Neutrophil (primary cell): ENCODE measurements around the gene ENO2.

Source experiments
- H3K27ac ChIP-seq: fragments of 200-600 bp; sonication (generic); 2 replicates; pipeline ENCODE4 v1.5.1; 2016; ENCODE audit warnings: mild to moderate bottlenecking, moderate library complexity
- H3K27me3 ChIP-seq: fragments of 200-600 bp; sonication (generic); 2 replicates; pipeline ENCODE4 v1.6.0; 2016; ENCODE audit warnings: mild to moderate bottlenecking
- H3K36me3 ChIP-seq: fragments of 200-600 bp; sonication (generic); 2 replicates; pipeline ENCODE4 v1.5.1; 2017
- H3K4me1 ChIP-seq, 2 experiments: fragments of 200-600 bp in 1 of 2; sonication (generic) in 1 of 2; 1 replicate in 1 of 2; 2 replicates in 1 of 2; pipeline versions ENCODE4 v1.5.1 to v1.6.1; 2013 to 2016; ENCODE audit warnings: low read depth in 1 of 2, low read length in 1 of 2, mild to moderate bottlenecking in 1 of 2, moderate library complexity in 1 of 2; ENCODE audit not compliant: control insufficient read depth in 1 of 2, insufficient read depth in 1 of 2
- H3K4me3 ChIP-seq, 2 experiments: fragments of 200-600 bp in 1 of 2; sonication (generic) in 1 of 2; 1 replicate in 1 of 2; 2 replicates in 1 of 2; pipeline ENCODE4 v1.5.1; 2013 to 2016; ENCODE audit warnings: low read depth in 1 of 2, low read length in 1 of 2, mild to moderate bottlenecking in 1 of 2, moderate library complexity in 1 of 2
- H3K9me3 ChIP-seq: fragments of 200-600 bp; sonication (generic); 2 replicates; pipeline ENCODE4 v1.5.1; 2016
- CTCF ChIP-seq: fragments of 200-600 bp; sonication (generic); IDR thresholded peaks from 2 replicates; pipeline ENCODE4 v1.5.1; 2016; ENCODE audit warnings: antibody characterized with exemption

The ENO2 gene

DNA sequence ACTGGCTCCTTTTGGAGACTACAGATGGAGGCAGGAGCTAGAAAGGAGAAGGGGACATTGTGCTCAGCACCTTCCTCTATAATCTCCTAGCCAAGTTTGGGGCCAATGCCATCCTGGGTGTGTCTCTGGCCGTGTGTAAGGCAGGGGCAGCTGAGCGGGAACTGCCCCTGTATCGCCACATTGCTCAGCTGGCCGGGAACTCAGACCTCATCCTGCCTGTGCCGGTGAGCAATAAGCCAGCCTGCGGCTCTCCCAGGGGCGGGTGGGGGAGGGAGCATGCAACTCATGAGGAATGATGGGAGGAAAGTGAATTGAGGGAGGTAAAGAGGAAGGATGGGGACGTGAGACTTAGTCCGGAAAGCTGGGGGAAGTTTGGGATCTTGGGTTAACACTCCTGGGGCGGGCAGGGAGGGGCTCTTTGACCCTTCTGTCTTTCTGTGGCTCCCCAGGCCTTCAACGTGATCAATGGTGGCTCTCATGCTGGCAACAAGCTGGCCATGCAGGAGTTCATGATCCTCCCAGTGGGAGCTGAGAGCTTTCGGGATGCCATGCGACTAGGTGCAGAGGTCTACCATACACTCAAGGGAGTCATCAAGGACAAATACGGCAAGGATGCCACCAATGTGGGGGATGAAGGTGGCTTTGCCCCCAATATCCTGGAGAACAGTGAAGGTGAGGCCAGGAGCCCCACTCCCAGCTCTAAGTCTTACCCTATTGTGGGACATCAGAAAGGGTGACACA, 3.3 kb downstream of the ENO2 start:
- H3K36me3 ChIP-seq = no peaks in the 10 kb centered on the region
- H3K4me3 ChIP-seq = no peak overlapping the region
- H3K27me3 ChIP-seq = peaks cover 91% of the 10 kb centered on the region
- no peak overlapping the region for H3K27ac ChIP-seq
- TF ChIP-seq CTCF = no peak
- H3K9me3 ChIP-seq = no peaks in the 10 kb centered on the region
- peaks cover 10 to 19% of the 10 kb centered on the region in 2 experiments for H3K4me1 ChIP-seq

DNA sequence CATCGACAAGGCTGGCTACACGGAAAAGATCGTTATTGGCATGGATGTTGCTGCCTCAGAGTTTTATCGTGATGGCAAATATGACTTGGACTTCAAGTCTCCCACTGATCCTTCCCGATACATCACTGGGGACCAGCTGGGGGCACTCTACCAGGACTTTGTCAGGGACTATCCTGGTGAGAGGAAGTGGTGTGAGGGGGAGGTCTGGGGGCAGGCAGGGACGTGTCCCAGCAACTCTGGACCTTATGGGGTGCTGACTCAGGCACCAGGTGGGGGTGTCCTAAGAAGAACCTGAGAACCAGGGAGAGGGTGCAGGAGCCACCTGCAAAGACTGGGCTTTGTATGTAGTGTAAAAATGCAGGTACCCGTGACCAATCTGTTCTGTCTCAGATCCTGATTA, 5.2 kb downstream of the ENO2 start:
- no peak for TF ChIP-seq CTCF
- no peaks in the 10 kb centered on the region for H3K9me3 ChIP-seq
- H3K27me3 ChIP-seq = peaks cover 84% of the 10 kb centered on the region
- no peak overlapping the region for H3K27ac ChIP-seq
- H3K36me3 ChIP-seq = no peaks in the 10 kb centered on the region
- H3K4me3 ChIP-seq = no peak overlapping the region
- peaks cover 17 to 24% of the 10 kb centered on the region in 2 experiments for H3K4me1 ChIP-seq

- TF ChIP-seq CTCF = no peak
- Histone ChIP-seq H3K9me3 (no peaks in the 10 kb centered on the region), H3K27me3 (peaks cover 83% of the 10 kb centered on the region), H3K4me1 (peaks cover 14 to 20% of the 10 kb centered on the region in 2 experiments), H3K4me3 (no peak overlapping the region), H3K36me3 (no peaks in the 10 kb centered on the region), H3K27ac (no peak overlapping the region)
These were observed 7.2 kb downstream of the ENO2 start for GRCh38 chr12:6921539-6921938.

DNA sequence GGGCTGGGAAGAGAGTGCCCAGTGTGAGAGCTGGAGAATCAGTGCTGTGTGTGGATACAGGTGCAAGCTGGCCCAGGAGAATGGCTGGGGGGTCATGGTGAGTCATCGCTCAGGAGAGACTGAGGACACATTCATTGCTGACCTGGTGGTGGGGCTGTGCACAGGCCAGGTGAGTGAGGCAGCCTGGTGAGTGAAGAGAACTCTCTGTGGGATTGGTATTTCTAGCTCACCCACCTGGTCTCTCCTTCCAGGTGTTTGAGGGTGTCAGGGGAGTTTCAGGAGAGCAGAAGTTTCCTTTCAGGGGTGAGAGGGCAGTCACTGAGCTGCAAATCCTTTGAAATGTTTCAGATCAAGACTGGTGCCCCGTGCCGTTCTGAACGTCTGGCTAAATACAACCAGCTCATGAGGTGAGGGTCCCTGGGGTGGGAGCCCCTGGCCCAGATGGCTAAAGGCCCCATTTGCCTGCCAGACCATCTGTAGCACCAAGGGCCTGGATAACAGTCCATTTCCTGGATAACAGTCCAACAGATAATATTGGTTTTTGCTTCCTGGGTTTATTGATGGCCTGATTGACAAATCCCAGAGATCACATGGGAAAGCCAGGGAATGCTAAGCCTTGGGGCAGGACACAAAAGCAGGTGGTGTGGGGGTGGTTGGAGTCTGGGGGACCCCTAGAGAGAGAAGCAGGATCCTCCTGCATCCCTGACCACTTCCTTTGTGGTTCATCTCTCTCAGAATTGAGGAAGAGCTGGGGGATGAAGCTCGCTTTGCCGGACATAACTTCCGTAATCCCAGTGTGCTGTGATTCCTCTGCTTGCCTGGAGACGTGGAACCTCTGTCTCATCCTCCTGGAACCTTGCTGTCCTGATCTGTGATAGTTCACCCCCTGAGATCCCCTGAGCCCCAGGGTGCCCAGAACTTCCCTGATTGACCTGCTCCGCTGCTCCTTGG, 7.9 kb downstream of the ENO2 start:
- Histone ChIP-seq H3K9me3 (no peaks in the 10 kb centered on the region), H3K36me3 (no peaks in the 10 kb centered on the region), H3K4me3 (no peak overlapping the region), H3K27me3 (peaks cover 83% of the 10 kb centered on the region), H3K27ac (no peak overlapping the region), H3K4me1 (peaks cover 16 to 22% of the 10 kb centered on the region in 2 experiments)
- TF ChIP-seq CTCF = no peak

DNA sequence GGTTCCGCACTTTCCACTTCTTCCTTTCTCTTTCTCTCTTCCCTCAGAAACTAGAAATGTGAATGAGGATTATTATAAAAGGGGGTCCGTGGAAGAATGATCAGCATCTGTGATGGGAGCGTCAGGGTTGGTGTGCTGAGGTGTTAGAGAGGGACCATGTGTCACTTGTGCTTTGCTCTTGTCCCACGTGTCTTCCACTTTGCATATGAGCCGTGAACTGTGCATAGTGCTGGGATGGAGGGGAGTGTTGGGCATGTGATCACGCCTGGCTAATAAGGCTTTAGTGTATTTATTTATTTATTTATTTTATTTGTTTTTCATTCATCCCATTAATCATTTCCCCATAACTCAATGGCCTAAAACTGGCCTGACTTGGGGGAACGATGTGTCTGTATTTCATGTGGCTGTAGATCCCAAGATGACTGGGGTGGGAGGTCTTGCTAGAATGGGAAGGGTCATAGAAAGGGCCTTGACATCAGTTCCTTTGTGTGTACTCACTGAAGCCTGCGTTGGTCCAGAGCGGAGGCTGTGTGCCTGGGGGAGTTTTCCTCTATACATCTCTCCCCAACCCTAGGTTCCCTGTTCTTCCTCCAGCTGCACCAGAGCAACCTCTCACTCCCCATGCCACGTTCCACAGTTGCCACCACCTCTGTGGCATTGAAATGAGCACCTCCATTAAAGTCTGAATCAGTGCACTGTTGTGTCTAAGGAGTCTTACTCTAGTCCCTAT, 8.8 kb downstream of the ENO2 start:
- Histone ChIP-seq H3K27ac (no peak overlapping the region), H3K27me3 (peaks cover 82% of the 10 kb centered on the region), H3K4me1 (peaks cover 21 to 27% of the 10 kb centered on the region in 2 experiments), H3K4me3 (no peak overlapping the region), H3K9me3 (no peaks in the 10 kb centered on the region), H3K36me3 (no peaks in the 10 kb centered on the region)
- TF ChIP-seq CTCF = no peak
